ENCODE measurements around the gene SLC9A7.

DNA sequence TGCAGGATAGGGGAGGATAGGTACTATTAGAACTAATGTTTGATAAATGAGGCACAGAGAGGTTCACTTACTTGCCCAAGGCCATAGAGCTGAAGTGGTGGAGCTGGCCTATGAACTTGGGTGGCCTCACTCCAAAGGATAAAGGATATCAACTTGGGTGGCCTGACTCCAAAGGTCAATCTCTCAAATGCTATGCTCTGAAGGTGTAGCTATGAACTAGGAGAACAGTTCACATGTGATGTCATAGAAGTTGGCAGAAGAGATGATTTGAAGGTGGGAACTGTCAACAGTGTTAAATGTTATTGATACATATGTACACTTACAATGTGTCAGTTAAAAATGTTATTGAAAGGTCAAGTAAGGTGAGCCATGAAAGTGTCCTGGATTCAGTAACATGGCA, 191.5 kb downstream of the SLC9A7 start:
- TF ChIP-seq, protein P1, sequence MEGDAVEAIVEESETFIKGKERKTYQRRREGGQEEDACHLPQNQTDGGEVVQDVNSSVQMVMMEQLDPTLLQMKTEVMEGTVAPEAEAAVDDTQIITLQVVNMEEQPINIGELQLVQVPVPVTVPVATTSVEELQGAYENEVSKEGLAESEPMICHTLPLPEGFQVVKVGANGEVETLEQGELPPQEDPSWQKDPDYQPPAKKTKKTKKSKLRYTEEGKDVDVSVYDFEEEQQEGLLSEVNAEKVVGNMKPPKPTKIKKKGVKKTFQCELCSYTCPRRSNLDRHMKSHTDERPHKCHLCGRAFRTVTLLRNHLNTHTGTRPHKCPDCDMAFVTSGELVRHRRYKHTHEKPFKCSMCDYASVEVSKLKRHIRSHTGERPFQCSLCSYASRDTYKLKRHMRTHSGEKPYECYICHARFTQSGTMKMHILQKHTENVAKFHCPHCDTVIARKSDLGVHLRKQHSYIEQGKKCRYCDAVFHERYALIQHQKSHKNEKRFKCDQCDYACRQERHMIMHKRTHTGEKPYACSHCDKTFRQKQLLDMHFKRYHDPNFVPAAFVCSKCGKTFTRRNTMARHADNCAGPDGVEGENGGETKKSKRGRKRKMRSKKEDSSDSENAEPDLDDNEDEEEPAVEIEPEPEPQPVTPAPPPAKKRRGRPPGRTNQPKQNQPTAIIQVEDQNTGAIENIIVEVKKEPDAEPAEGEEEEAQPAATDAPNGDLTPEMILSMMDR (IDR thresholded peaks at IDR 0.05; ENCODE audit: low read depth, low read length, missing input control): no peak
- TF ChIP-seq RAD21 (IDR thresholded peaks at IDR 0.05): no peak
- no peak for TF ChIP-seq NR2F2 (IDR thresholded peaks at IDR 0.05)
- no peak for TF ChIP-seq TAF1 (conservative IDR thresholded peaks at IDR 0.05)
- TF ChIP-seq SP1 (IDR thresholded peaks at IDR 0.05): no peak
- TF ChIP-seq, protein P2, sequence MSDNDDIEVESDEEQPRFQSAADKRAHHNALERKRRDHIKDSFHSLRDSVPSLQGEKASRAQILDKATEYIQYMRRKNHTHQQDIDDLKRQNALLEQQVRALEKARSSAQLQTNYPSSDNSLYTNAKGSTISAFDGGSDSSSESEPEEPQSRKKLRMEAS (IDR thresholded peaks at IDR 0.05): no peak
- TF ChIP-seq, protein P3, sequence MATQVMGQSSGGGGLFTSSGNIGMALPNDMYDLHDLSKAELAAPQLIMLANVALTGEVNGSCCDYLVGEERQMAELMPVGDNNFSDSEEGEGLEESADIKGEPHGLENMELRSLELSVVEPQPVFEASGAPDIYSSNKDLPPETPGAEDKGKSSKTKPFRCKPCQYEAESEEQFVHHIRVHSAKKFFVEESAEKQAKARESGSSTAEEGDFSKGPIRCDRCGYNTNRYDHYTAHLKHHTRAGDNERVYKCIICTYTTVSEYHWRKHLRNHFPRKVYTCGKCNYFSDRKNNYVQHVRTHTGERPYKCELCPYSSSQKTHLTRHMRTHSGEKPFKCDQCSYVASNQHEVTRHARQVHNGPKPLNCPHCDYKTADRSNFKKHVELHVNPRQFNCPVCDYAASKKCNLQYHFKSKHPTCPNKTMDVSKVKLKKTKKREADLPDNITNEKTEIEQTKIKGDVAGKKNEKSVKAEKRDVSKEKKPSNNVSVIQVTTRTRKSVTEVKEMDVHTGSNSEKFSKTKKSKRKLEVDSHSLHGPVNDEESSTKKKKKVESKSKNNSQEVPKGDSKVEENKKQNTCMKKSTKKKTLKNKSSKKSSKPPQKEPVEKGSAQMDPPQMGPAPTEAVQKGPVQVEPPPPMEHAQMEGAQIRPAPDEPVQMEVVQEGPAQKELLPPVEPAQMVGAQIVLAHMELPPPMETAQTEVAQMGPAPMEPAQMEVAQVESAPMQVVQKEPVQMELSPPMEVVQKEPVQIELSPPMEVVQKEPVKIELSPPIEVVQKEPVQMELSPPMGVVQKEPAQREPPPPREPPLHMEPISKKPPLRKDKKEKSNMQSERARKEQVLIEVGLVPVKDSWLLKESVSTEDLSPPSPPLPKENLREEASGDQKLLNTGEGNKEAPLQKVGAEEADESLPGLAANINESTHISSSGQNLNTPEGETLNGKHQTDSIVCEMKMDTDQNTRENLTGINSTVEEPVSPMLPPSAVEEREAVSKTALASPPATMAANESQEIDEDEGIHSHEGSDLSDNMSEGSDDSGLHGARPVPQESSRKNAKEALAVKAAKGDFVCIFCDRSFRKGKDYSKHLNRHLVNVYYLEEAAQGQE (IDR thresholded peaks at IDR 0.05): no peak
- TF ChIP-seq FOXA1 (IDR thresholded peaks at IDR 0.05): no peak
- TF ChIP-seq, protein P4, sequence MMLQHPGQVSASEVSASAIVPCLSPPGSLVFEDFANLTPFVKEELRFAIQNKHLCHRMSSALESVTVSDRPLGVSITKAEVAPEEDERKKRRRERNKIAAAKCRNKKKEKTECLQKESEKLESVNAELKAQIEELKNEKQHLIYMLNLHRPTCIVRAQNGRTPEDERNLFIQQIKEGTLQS (IDR thresholded peaks at IDR 0.05): no peak
- TF ChIP-seq GABPA (IDR thresholded peaks at IDR 0.05 in 1 of 2, conservative IDR thresholded peaks at IDR 0.05 in 1 of 2): no peak
- TF ChIP-seq YY1 (IDR thresholded peaks at IDR 0.05): no peak
- TF ChIP-seq EGR1 (IDR thresholded peaks at IDR 0.05; ENCODE audit: low read depth in 2 of 2): no peak
- TF ChIP-seq, protein P5, sequence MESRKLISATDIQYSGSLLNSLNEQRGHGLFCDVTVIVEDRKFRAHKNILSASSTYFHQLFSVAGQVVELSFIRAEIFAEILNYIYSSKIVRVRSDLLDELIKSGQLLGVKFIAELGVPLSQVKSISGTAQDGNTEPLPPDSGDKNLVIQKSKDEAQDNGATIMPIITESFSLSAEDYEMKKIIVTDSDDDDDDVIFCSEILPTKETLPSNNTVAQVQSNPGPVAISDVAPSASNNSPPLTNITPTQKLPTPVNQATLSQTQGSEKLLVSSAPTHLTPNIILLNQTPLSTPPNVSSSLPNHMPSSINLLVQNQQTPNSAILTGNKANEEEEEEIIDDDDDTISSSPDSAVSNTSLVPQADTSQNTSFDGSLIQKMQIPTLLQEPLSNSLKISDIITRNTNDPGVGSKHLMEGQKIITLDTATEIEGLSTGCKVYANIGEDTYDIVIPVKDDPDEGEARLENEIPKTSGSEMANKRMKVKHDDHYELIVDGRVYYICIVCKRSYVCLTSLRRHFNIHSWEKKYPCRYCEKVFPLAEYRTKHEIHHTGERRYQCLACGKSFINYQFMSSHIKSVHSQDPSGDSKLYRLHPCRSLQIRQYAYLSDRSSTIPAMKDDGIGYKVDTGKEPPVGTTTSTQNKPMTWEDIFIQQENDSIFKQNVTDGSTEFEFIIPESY (IDR thresholded peaks at IDR 0.05): no peak
- TF ChIP-seq JUND (IDR thresholded peaks at IDR 0.05): no peak
